Vagina (tissue), 2 donors: ENCODE measurements around the gene PDPK1. TPM values are rescaled to one million over a fixed set of nuclear protein-coding genes. Genes with fewer than 3 reads are reported as not detected.

Source experiments
- DNase-seq, 2 donors: peaks; one replicate each; pipeline ENCODE4 v3.0.0-alpha.2; 2017; ENCODE audit errors: extremely low spot score in 2 of 2
- H3K27ac ChIP-seq: fragments of 200-600 bp; sonication (generic); one replicate; pipeline ENCODE4 v1.5.1; 2019
- H3K27me3 ChIP-seq: fragments of 200-600 bp; sonication (generic); one replicate; pipeline ENCODE4 v1.5.1; 2019
- H3K36me3 ChIP-seq, 2 donors: fragments of 200-600 bp; sonication (generic); one replicate each; pipeline ENCODE4 v1.5.1; 2017 to 2019
- H3K4me1 ChIP-seq: fragments of 200-600 bp; sonication (generic); one replicate; pipeline ENCODE4 v1.5.1; 2019
- H3K4me3 ChIP-seq, 2 donors: fragments of 200-600 bp; sonication (generic); 1 replicate in 1 of 2; 2 replicates in 1 of 2; pipeline ENCODE4 v1.5.1; 2016 to 2019
- H3K9me3 ChIP-seq: fragments of 200-600 bp; sonication (generic); one replicate; pipeline ENCODE4 v1.5.1; 2019
- CTCF ChIP-seq, 3 experiments: fragments of 450-650 bp in 2 of 3; fragments of 200-600 bp in 1 of 3; sonication (generic) in 1 of 3; IDR thresholded peaks; one replicate each; pipeline ENCODE4 v1.5.1; 2017 to 2019; ENCODE audit warnings: antibody characterized with exemption in 3 of 3, mild to moderate bottlenecking in 2 of 3, moderate library complexity in 2 of 3
- POLR2A ChIP-seq, 2 donors: fragments of 450-650 bp; IDR thresholded peaks; one replicate each; pipeline ENCODE4 v1.6.1; 2017; ENCODE audit warnings: antibody characterized with exemption in 2 of 2, mild to moderate bottlenecking in 2 of 2, moderate library complexity in 2 of 2
- POLR2AphosphoS5 ChIP-seq, 2 donors: sonication (generic); formaldehyde crosslinking; IDR thresholded peaks; one replicate each; pipeline ENCODE4 v1.9.0; 2017; ENCODE audit warnings: antibody characterized with exemption in 2 of 2, mild to moderate bottlenecking in 2 of 2, low read depth in 1 of 2; ENCODE audit not compliant: insufficient read depth in 1 of 2
- intact Hi-C: fragments of 100-400 bp; cut with DNase I; formaldehyde crosslinking; loops from one replicate; pipeline ENCODE4 v1.15.1; 2023
- total RNA-seq: library from RNA; depleted of rRNA; stranded (reverse); fragments of >200 nt; gene quantifications from one replicate; pipeline ENCODE4 v1.2.3, GENCODE V29; 2016

Gene PDPK1
- total RNA-seq, 1 donor from 2014 or later: 29.2 TPM

- Histone ChIP-seq H3K27me3 (no peaks in the 10 kb centered on the region), H3K4me3 (no peak overlapping the region), H3K4me1 (peaks cover 6% of the 10 kb centered on the region), H3K27ac (no peak overlapping the region), H3K36me3 (peaks cover 0 to 50% of the 10 kb centered on the region in 2 donors), H3K9me3 (no peaks in the 10 kb centered on the region)
- intact Hi-C loops: no loop called here
- DNase-seq: no peak
- TF ChIP-seq POLR2AphosphoS5 (IDR thresholded peaks at IDR 0.05; ENCODE audit: insufficient read depth in 1 of 2, low read depth in 1 of 2) (no peak), CTCF (IDR thresholded peaks at IDR 0.05) (no peak), POLR2A (IDR thresholded peaks at IDR 0.05) (no peak)
These were observed 47.8 kb downstream of the PDPK1 start for GRCh38 chr16:2585651-2586081.

GRCh38 chr16:2586241-2586640 is 48.4 kb downstream of the PDPK1 start:
- H3K4me3 ChIP-seq: no peak overlapping the region
- H3K27ac ChIP-seq: no peak overlapping the region
- H3K4me1 ChIP-seq: peaks cover 6% of the 10 kb centered on the region
- TF ChIP-seq POLR2AphosphoS5 (IDR thresholded peaks at IDR 0.05; ENCODE audit: insufficient read depth in 1 of 2, low read depth in 1 of 2) (no peak), CTCF (IDR thresholded peaks at IDR 0.05) (no peak), POLR2A (IDR thresholded peaks at IDR 0.05) (no peak)
- no peak for DNase-seq
- H3K27me3 ChIP-seq: no peaks in the 10 kb centered on the region
- peaks cover 0 to 50% of the 10 kb centered on the region in 2 donors for H3K36me3 ChIP-seq
- intact Hi-C loops: no loop called here
- H3K9me3 ChIP-seq: no peaks in the 10 kb centered on the region

- no peak overlapping the region for H3K27ac ChIP-seq
- peaks cover 6% of the 10 kb centered on the region for H3K4me1 ChIP-seq
- DNase-seq: no peak
- intact Hi-C loops: no loop called here
- no peaks in the 10 kb centered on the region for H3K27me3 ChIP-seq
- TF ChIP-seq POLR2AphosphoS5 (IDR thresholded peaks at IDR 0.05; ENCODE audit: insufficient read depth in 1 of 2, low read depth in 1 of 2) (no peak), CTCF (IDR thresholded peaks at IDR 0.05) (no peak), POLR2A (IDR thresholded peaks at IDR 0.05) (no peak)
- H3K4me3 ChIP-seq: no peak overlapping the region
- H3K9me3 ChIP-seq: no peaks in the 10 kb centered on the region
- peaks cover 0 to 50% of the 10 kb centered on the region in 2 donors for H3K36me3 ChIP-seq
These were observed 49.2 kb downstream of the PDPK1 start for GRCh38 chr16:2586901-2587480.

- no peak overlapping the region for H3K27ac ChIP-seq
- H3K27me3 ChIP-seq: no peaks in the 10 kb centered on the region
- no peak for DNase-seq
- peaks cover 6% of the 10 kb centered on the region for H3K4me1 ChIP-seq
- H3K36me3 ChIP-seq: peaks cover 0 to 50% of the 10 kb centered on the region in 2 donors
- no peak overlapping the region for H3K4me3 ChIP-seq
- no peaks in the 10 kb centered on the region for H3K9me3 ChIP-seq
- TF ChIP-seq POLR2AphosphoS5 (IDR thresholded peaks at IDR 0.05; ENCODE audit: insufficient read depth in 1 of 2, low read depth in 1 of 2) (no peak), CTCF (IDR thresholded peaks at IDR 0.05) (no peak), POLR2A (IDR thresholded peaks at IDR 0.05) (no peak)
- intact Hi-C loops: no loop called here
These were observed 50.2 kb downstream of the PDPK1 start for GRCh38 chr16:2587891-2588565.
